MG63 (cell line): ENCODE measurements around the gene CDK5RAP1. TPM values are rescaled to one million over a fixed set of nuclear protein-coding genes. Genes with fewer than 3 reads are reported as not detected.

Source experiments
- DNase-seq: peaks from one replicate; pipeline ENCODE4 v3.0.0-alpha.2; 2020
- H3K27me3 ChIP-seq: fragments of 250-450 bp; sonication (Bioruptor Pico); 2 replicates; pipeline ENCODE4 v1.5.1; 2020; ENCODE audit warnings: mild to moderate bottlenecking, moderate library complexity
- H3K36me3 ChIP-seq: fragments of 250-450 bp; sonication (Bioruptor Pico); 2 replicates; pipeline ENCODE4 v1.5.1; 2020; ENCODE audit warnings: mild to moderate bottlenecking, moderate library complexity
- H3K4me3 ChIP-seq: fragments of 250-450 bp; sonication (Bioruptor Pico); 2 replicates; pipeline ENCODE4 v1.5.1; 2020; ENCODE audit warnings: mild to moderate bottlenecking, moderate library complexity
- H3K9me3 ChIP-seq: fragments of 250-450 bp; sonication (Bioruptor Pico); 2 replicates; pipeline ENCODE4 v1.5.1; 2020; ENCODE audit warnings: mild to moderate bottlenecking, moderate library complexity
- total RNA-seq: library from RNA; depleted of rRNA; stranded (reverse); fragments of >200 nt; shearing (Covaris generic); gene quantifications from 2 replicates; pipeline ENCODE4 v1.2.3, GENCODE V29; 2014; ENCODE audit warnings: low replicate concordance

Gene CDK5RAP1
- total RNA-seq, 1 experiment from 2014 or later: 52.2 TPM

- H3K9me3 ChIP-seq: no peaks in the 10 kb centered on the region
- DNase-seq: no peak
- H3K27me3 ChIP-seq: no peaks in the 10 kb centered on the region
- no peaks in the 10 kb centered on the region for H3K36me3 ChIP-seq
- no peak overlapping the region for H3K4me3 ChIP-seq
These were observed 72.9 kb downstream of the CDK5RAP1 start for GRCh38 chr20:33328157-33329137.

GRCh38 chr20:33325350-33325749 lies 76.0 kb downstream of the CDK5RAP1 start:
- Histone ChIP-seq H3K9me3 (no peaks in the 10 kb centered on the region), H3K4me3 (no peak overlapping the region), H3K36me3 (no peaks in the 10 kb centered on the region), H3K27me3 (no peaks in the 10 kb centered on the region)
- DNase-seq: no peak

- no peak overlapping the region for H3K4me3 ChIP-seq
- DNase-seq: no peak
- H3K9me3 ChIP-seq: no peaks in the 10 kb centered on the region
- H3K27me3 ChIP-seq: no peaks in the 10 kb centered on the region
- no peaks in the 10 kb centered on the region for H3K36me3 ChIP-seq
These were observed 78.1 kb downstream of the CDK5RAP1 start for GRCh38 chr20:33323236-33323635.

GRCh38 chr20:33322456-33322855 lies 78.9 kb downstream of the CDK5RAP1 start:
- Histone ChIP-seq H3K27me3 (no peaks in the 10 kb centered on the region), H3K4me3 (no peak overlapping the region)

GRCh38 chr20:33320006-33320405 lies 81.3 kb downstream of the CDK5RAP1 start:
- DNase-seq: no peak
- Histone ChIP-seq H3K4me3 (no peak overlapping the region), H3K27me3 (no peaks in the 10 kb centered on the region), H3K36me3 (no peaks in the 10 kb centered on the region), H3K9me3 (no peaks in the 10 kb centered on the region)

More at GRCh38 chr20:33322456-33322855, 78.9 kb downstream of the CDK5RAP1 start:
- no peaks in the 10 kb centered on the region for H3K9me3 ChIP-seq
- H3K36me3 ChIP-seq: no peaks in the 10 kb centered on the region
- no peak for DNase-seq

GRCh38 chr20:33318096-33318429 lies 83.3 kb downstream of the CDK5RAP1 start:
- Histone ChIP-seq H3K36me3 (no peaks in the 10 kb centered on the region), H3K27me3 (no peaks in the 10 kb centered on the region), H3K4me3 (no peak overlapping the region), H3K9me3 (no peaks in the 10 kb centered on the region)
- no peak for DNase-seq

- H3K4me3 ChIP-seq: no peak overlapping the region
- DNase-seq: no peak
- no peaks in the 10 kb centered on the region for H3K27me3 ChIP-seq
- H3K36me3 ChIP-seq: no peaks in the 10 kb centered on the region
- H3K9me3 ChIP-seq: no peaks in the 10 kb centered on the region
These were observed 83.8 kb downstream of the CDK5RAP1 start for GRCh38 chr20:33317424-33318095.

- no peaks in the 10 kb centered on the region for H3K36me3 ChIP-seq
- DNase-seq: no peak
- no peaks in the 10 kb centered on the region for H3K27me3 ChIP-seq
- H3K9me3 ChIP-seq: no peaks in the 10 kb centered on the region
- H3K4me3 ChIP-seq: no peak overlapping the region
These were observed 84.4 kb downstream of the CDK5RAP1 start for GRCh38 chr20:33316958-33317357.

- H3K27me3 ChIP-seq: no peaks in the 10 kb centered on the region
- H3K9me3 ChIP-seq: no peaks in the 10 kb centered on the region
- H3K36me3 ChIP-seq: no peaks in the 10 kb centered on the region
- DNase-seq: no peak
- H3K4me3 ChIP-seq: no peak overlapping the region
These were observed 85.0 kb downstream of the CDK5RAP1 start for GRCh38 chr20:33316343-33316742.

- no peak for DNase-seq
- Histone ChIP-seq H3K36me3 (no peaks in the 10 kb centered on the region), H3K27me3 (no peaks in the 10 kb centered on the region), H3K9me3 (no peaks in the 10 kb centered on the region), H3K4me3 (no peak overlapping the region)
These were observed 87.5 kb downstream of the CDK5RAP1 start for GRCh38 chr20:33313686-33314314.

- no peak for DNase-seq
- Histone ChIP-seq H3K36me3 (no peaks in the 10 kb centered on the region), H3K9me3 (no peaks in the 10 kb centered on the region), H3K27me3 (no peaks in the 10 kb centered on the region), H3K4me3 (no peak overlapping the region)
These were observed 88.7 kb downstream of the CDK5RAP1 start for GRCh38 chr20:33312583-33312982.

GRCh38 chr20:33311996-33312395 lies 89.3 kb downstream of the CDK5RAP1 start:
- Histone ChIP-seq H3K36me3 (no peaks in the 10 kb centered on the region), H3K27me3 (no peaks in the 10 kb centered on the region), H3K9me3 (no peaks in the 10 kb centered on the region), H3K4me3 (no peak overlapping the region)
- DNase-seq: no peak

GRCh38 chr20:33311011-33311410 lies 90.3 kb downstream of the CDK5RAP1 start:
- Histone ChIP-seq H3K9me3 (no peaks in the 10 kb centered on the region), H3K27me3 (no peaks in the 10 kb centered on the region), H3K36me3 (no peaks in the 10 kb centered on the region), H3K4me3 (no peak overlapping the region)
- DNase-seq: no peak

- H3K4me3 ChIP-seq: no peak overlapping the region
- DNase-seq: no peak
- no peaks in the 10 kb centered on the region for H3K27me3 ChIP-seq
- H3K9me3 ChIP-seq: no peaks in the 10 kb centered on the region
- H3K36me3 ChIP-seq: no peaks in the 10 kb centered on the region
These were observed 90.9 kb downstream of the CDK5RAP1 start for GRCh38 chr20:33310327-33310899.

- Histone ChIP-seq H3K4me3 (no peak overlapping the region), H3K36me3 (no peaks in the 10 kb centered on the region), H3K27me3 (no peaks in the 10 kb centered on the region), H3K9me3 (no peaks in the 10 kb centered on the region)
- DNase-seq: no peak
These were observed 91.7 kb downstream of the CDK5RAP1 start for GRCh38 chr20:33309631-33310030.
